Peyer's patch (tissue), 4 donors: Measurements from ENCODE around the gene BRS3.

Source experiments
- POLR2A ChIP-seq, 2 donors: fragments of 450-650 bp; IDR thresholded peaks; one replicate each; pipeline ENCODE4 v1.5.1; 2017; ENCODE audit warnings: antibody characterized with exemption in 2 of 2, mild to moderate bottlenecking in 2 of 2, moderate library complexity in 2 of 2
- TF ChIP-seq, protein P1 (sequence below), 6 experiments: fragments of 450-650 bp in 4 of 6; fragments of 200-600 bp in 2 of 6; sonication (generic) in 1 of 6; IDR thresholded peaks; one replicate each; pipeline ENCODE4 v1.5.1; 2017 to 2019; ENCODE audit warnings: antibody characterized with exemption in 6 of 6, mild to moderate bottlenecking in 3 of 6, moderate library complexity in 1 of 6

DNA sequence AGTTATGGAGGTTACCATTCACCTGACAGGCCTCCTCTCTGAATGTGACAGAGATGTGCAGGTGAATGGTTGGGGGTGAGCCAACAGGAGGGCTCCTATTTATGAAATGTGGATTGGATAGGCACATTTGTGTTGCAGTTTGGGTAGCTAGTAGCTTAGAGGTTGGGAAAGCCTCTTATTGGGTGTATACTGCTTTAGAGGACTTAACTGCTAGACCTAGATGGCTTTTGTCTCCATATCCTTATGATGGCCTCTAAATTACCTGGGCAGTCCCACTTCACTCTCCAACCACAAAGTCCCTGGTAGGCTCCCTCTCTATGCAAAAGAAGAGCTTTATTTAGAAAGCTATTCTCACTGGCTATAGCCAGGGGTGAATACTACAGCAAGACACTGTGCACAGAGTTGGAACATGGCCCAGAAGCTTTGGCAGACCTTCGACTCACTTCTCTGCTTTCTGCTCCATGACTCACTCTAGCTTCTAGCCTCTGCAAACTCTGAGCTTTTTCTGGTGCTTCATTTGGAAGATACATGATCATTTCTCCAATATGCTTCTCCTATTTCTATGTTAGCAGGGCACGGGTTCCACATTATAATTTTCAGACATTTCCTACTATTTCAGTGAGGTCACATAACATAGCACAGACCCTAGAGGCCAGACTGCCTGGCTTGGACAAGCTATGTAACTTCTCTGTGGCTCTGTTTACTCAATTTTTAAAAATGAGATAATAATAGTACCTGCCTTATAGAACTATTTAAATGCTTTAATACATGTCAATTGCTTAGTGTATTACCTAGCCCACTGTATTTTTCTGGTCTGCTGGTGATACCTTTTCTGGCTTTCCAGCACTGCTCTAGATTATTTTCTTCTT is 38.2 kb downstream of the BRS3 start:
- TF ChIP-seq, protein P1, sequence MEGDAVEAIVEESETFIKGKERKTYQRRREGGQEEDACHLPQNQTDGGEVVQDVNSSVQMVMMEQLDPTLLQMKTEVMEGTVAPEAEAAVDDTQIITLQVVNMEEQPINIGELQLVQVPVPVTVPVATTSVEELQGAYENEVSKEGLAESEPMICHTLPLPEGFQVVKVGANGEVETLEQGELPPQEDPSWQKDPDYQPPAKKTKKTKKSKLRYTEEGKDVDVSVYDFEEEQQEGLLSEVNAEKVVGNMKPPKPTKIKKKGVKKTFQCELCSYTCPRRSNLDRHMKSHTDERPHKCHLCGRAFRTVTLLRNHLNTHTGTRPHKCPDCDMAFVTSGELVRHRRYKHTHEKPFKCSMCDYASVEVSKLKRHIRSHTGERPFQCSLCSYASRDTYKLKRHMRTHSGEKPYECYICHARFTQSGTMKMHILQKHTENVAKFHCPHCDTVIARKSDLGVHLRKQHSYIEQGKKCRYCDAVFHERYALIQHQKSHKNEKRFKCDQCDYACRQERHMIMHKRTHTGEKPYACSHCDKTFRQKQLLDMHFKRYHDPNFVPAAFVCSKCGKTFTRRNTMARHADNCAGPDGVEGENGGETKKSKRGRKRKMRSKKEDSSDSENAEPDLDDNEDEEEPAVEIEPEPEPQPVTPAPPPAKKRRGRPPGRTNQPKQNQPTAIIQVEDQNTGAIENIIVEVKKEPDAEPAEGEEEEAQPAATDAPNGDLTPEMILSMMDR (IDR thresholded peaks at IDR 0.05): no peak
- TF ChIP-seq POLR2A (IDR thresholded peaks at IDR 0.05): no peak
